Measurements from ENCODE around the gene TREH.
"Not testable (repeated sequence)": the region's sequence is repeated elsewhere in the genome, so short reads cannot be mapped to it uniquely, and the experiment has no call there.

The TREH gene

GRCh38 chr11:118679483-118679882, at the start of gene TREH:
TREH (minus strand) TSS chr11:118679650; CDS start chr11:118679627, 23 bp downstream.
- DNase-seq (ENCODE audit: low spot score), result no peak

- DNase-seq (ENCODE audit: low spot score), result not testable (repeated sequence)
Observed at GRCh38 chr11:118728112-118728511, 48.7 kb upstream of the TREH start.

GRCh38 chr11:118727721-118728066, 48.2 kb upstream of the TREH start:
- DNase-seq (ENCODE audit: low spot score), result not testable (repeated sequence)

GRCh38 chr11:118727001-118727720, 47.7 kb upstream of the TREH start:
- DNase-seq (ENCODE audit: low spot score), result not testable (repeated sequence)

- not testable (repeated sequence) for DNase-seq (ENCODE audit: low spot score)
Observed at GRCh38 chr11:118721478-118722015, 42.1 kb upstream of the TREH start.

- DNase-seq (ENCODE audit: low spot score), result not testable (repeated sequence)
Observed at GRCh38 chr11:118720740-118721139, 41.3 kb upstream of the TREH start.

- not testable (repeated sequence) for DNase-seq (ENCODE audit: low spot score)
Observed at GRCh38 chr11:118720078-118720477, 40.6 kb upstream of the TREH start.

GRCh38 chr11:118718562-118718961, 39.1 kb upstream of the TREH start:
- not testable (repeated sequence) for DNase-seq (ENCODE audit: low spot score)

GRCh38 chr11:118717733-118718132, 38.3 kb upstream of the TREH start:
- DNase-seq (ENCODE audit: low spot score), result not testable (repeated sequence)

GRCh38 chr11:118717221-118717620, 37.8 kb upstream of the TREH start:
- DNase-seq (ENCODE audit: low spot score), result not testable (repeated sequence)

GRCh38 chr11:118715837-118716260, 36.4 kb upstream of the TREH start:
- no peak for DNase-seq (ENCODE audit: low spot score)

GRCh38 chr11:118715245-118715831, 35.9 kb upstream of the TREH start:
- no peak for DNase-seq (ENCODE audit: low spot score)

GRCh38 chr11:118714816-118715215, 35.4 kb upstream of the TREH start:
- no peak for DNase-seq (ENCODE audit: low spot score)

- DNase-seq (ENCODE audit: low spot score), result not testable (repeated sequence)
Observed at GRCh38 chr11:118714416-118714815, 35.0 kb upstream of the TREH start.

- DNase-seq (ENCODE audit: low spot score), result no peak
Observed at GRCh38 chr11:118708296-118708695, 28.8 kb upstream of the TREH start.

- DNase-seq (ENCODE audit: low spot score), result no peak
Observed at GRCh38 chr11:118706546-118706825, 27.0 kb upstream of the TREH start.

- DNase-seq (ENCODE audit: low spot score), result peak; percentile 62
Observed at GRCh38 chr11:118705791-118706545, 26.5 kb upstream of the TREH start.

- peak; percentile 78 for DNase-seq (ENCODE audit: low spot score)
Observed at GRCh38 chr11:118705111-118705741, 25.8 kb upstream of the TREH start.

GRCh38 chr11:118703563-118704106, 24.2 kb upstream of the TREH start:
- DNase-seq (ENCODE audit: low spot score), result peak; percentile 83

- no peak for DNase-seq (ENCODE audit: low spot score)
Observed at GRCh38 chr11:118699506-118700220, 20.2 kb upstream of the TREH start.

GRCh38 chr11:118697346-118697745, 17.9 kb upstream of the TREH start:
- no peak for DNase-seq (ENCODE audit: low spot score)

Data from Ammon's horn (tissue), 1 donor.